22Rv1 (cell line): ENCODE data around the gene DENND1A.

Experiments used
- H3K27ac ChIP-seq: fragments of 450-650 bp; 2 replicates; pipeline ENCODE4 v1.5.1; 2017
- ZFX ChIP-seq: fragments of 450-650 bp; IDR thresholded peaks from 2 replicates; pipeline ENCODE4 v1.6.1; 2017; ENCODE audit warnings: antibody characterized with exemption, borderline replicate concordance
- TF ChIP-seq, protein P1 (sequence below): fragments of 450-650 bp; IDR thresholded peaks from 2 replicates; pipeline ENCODE4 v1.5.1; 2017; ENCODE audit warnings: mild to moderate bottlenecking

The DENND1A gene

DNA sequence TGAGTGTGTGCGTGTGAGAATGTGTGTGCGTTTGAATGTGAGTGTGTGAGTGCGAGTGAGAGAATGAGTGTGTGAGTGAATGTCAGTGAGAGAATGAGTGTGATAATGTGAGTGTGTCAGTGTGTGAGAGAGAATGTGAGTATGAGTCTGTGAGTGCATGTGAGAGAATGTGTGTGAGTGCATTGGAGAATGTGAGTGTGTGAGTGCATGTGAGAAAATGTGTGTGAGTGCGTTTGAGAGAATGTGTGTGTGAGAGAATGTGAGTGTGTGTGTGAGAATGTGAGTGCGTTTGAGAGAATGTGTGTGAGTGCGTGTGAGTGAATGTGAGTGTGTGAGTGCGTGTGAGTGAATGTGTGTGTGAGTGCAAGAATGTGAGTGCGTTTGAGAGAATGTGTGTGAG is 42.7 kb upstream of the DENND1A start:
- TF ChIP-seq ZFX = no peak
- TF ChIP-seq, protein P1, sequence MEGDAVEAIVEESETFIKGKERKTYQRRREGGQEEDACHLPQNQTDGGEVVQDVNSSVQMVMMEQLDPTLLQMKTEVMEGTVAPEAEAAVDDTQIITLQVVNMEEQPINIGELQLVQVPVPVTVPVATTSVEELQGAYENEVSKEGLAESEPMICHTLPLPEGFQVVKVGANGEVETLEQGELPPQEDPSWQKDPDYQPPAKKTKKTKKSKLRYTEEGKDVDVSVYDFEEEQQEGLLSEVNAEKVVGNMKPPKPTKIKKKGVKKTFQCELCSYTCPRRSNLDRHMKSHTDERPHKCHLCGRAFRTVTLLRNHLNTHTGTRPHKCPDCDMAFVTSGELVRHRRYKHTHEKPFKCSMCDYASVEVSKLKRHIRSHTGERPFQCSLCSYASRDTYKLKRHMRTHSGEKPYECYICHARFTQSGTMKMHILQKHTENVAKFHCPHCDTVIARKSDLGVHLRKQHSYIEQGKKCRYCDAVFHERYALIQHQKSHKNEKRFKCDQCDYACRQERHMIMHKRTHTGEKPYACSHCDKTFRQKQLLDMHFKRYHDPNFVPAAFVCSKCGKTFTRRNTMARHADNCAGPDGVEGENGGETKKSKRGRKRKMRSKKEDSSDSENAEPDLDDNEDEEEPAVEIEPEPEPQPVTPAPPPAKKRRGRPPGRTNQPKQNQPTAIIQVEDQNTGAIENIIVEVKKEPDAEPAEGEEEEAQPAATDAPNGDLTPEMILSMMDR = no peak
- no peak overlapping the region for H3K27ac ChIP-seq

GRCh38 chr9:123967323-123967722 is 37.4 kb upstream of the DENND1A start:
- TF ChIP-seq, protein P1 = no peak
- TF ChIP-seq ZFX = no peak
- H3K27ac ChIP-seq = no peak overlapping the region

DNA sequence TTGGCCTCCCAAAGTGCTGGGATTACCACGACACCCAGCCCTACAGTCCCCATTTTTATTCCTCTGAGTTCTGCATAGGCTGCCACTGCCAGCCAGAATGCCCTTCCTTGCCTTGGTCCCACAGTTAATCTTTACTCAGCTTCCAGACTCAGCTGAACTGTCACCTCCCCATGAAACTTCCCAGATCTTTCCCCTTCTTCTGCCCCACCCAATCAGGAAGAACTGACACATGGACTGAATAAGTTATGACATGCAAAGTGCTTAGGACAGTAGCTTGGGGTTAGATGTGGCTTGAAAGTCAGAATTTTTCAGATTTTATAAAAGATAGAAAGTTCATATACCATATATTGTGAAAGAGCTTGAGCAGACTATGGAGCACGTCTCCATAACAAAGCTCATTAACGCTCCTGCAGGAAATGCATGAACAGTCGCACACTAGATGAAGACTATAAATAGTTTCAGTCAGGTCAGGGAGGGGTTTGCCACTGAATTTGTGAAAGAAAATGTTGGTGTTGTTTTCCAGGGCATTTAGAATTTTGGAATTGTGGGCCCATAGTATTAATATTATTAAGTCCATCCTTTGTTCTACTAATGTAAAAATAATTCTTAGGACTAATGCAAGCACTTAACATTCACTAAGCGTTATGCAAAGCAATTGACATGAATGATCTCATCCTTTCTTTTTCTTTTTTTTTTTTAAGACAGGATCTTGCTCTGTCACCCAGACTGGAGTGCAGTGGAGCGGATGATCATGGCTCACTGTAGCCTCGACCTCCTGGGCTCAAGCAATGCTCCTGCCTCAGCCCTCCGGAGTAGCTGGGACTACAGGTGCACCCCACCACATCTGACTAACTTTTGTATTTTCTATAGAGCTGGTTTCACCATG is 36.1 kb upstream of the DENND1A start:
- no peak overlapping the region for H3K27ac ChIP-seq
- no peak for TF ChIP-seq ZFX
- TF ChIP-seq, protein P1 = no peak

GRCh38 chr9:123964761-123965160 is 34.8 kb upstream of the DENND1A start:
- TF ChIP-seq, protein P1 = no peak
- TF ChIP-seq ZFX = no peak
- no peak overlapping the region for H3K27ac ChIP-seq

DNA sequence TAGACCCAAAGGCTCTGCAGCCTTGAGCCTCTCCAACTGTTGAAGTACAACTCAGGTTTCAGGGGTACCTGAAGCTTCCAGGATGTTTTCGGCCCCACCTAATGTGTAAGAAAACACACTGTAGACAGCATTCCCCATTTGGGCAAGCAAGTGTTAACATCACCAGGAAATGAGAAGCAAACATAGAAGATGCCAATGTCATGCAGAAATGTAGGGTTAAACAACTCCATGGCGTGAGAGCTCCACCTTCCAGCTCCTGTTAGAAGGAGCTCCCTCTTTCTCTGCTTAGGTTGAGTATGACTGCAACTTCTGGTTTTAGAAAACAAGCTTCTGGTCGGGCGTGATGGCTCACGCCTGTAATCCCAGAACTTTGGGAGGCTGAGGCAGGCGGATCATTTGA is 31.0 kb upstream of the DENND1A start:
- TF ChIP-seq, protein P1 = no peak
- no peak for TF ChIP-seq ZFX
- H3K27ac ChIP-seq = no peak overlapping the region

GRCh38 chr9:123960366-123960765 is 30.4 kb upstream of the DENND1A start:
- TF ChIP-seq, protein P1 = no peak
- no peak for TF ChIP-seq ZFX
- H3K27ac ChIP-seq = no peak overlapping the region

GRCh38 chr9:123959787-123960186 is 29.9 kb upstream of the DENND1A start:
- no peak overlapping the region for H3K27ac ChIP-seq
- TF ChIP-seq ZFX = no peak
- TF ChIP-seq, protein P1 = no peak
